Right lobe of liver (tissue), 4 donors: ENCODE measurements around the gene ATP7B.
"Not testable (repeated sequence)": the region's sequence is repeated elsewhere in the genome, so short reads cannot be mapped to it uniquely, and the experiment has no call there.

Experiments
- POLR2A ChIP-seq: fragments of 450-650 bp; IDR thresholded peaks from one replicate; pipeline ENCODE4 v1.6.1; 2017; ENCODE audit warnings: antibody characterized with exemption, mild to moderate bottlenecking
- TF ChIP-seq, protein P1 (sequence below), 4 donors: fragments of 200-600 bp in 3 of 4; fragments of 450-650 bp in 1 of 4; IDR thresholded peaks; one replicate each; pipeline versions ENCODE4 v1.5.1 to v1.8.0; 2016 to 2022; ENCODE audit warnings: antibody characterized with exemption in 4 of 4, mild to moderate bottlenecking in 2 of 4
- donor health status: DM: no; HTN: no; CAD: no.
- donor health status: DM: no; HTN: no; CAD: no.
- donor health status: DM: no; HTN: yes; CAD: no.

GRCh38 chr13:51983292-51983691 is 28.0 kb downstream of the ATP7B start:
- TF ChIP-seq, protein P1, sequence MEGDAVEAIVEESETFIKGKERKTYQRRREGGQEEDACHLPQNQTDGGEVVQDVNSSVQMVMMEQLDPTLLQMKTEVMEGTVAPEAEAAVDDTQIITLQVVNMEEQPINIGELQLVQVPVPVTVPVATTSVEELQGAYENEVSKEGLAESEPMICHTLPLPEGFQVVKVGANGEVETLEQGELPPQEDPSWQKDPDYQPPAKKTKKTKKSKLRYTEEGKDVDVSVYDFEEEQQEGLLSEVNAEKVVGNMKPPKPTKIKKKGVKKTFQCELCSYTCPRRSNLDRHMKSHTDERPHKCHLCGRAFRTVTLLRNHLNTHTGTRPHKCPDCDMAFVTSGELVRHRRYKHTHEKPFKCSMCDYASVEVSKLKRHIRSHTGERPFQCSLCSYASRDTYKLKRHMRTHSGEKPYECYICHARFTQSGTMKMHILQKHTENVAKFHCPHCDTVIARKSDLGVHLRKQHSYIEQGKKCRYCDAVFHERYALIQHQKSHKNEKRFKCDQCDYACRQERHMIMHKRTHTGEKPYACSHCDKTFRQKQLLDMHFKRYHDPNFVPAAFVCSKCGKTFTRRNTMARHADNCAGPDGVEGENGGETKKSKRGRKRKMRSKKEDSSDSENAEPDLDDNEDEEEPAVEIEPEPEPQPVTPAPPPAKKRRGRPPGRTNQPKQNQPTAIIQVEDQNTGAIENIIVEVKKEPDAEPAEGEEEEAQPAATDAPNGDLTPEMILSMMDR (IDR thresholded peaks at IDR 0.05) = not testable (repeated sequence)
- not testable (repeated sequence) for TF ChIP-seq POLR2A
